CD4-positive, alpha-beta memory T cell (primary cell): ENCODE results near the gene NUDT19. TPM values are rescaled to one million over a fixed set of nuclear protein-coding genes. Genes with fewer than 3 reads are reported as not detected.

Experiments used
- CTCF ChIA-PET: fragments of 350-600 bp; sonication (Branson Sonifier 250); formaldehyde crosslinking; loops from one replicate; lab custom pipeline; 2021; ENCODE audit warnings: inconsistent platforms; ENCODE audit not compliant: partially characterized antibody; lab: Charles Lee
- POLR2A ChIA-PET: fragments of 350-600 bp; sonication (Branson Sonifier 250); formaldehyde crosslinking; loops from one replicate; lab custom pipeline; 2021; ENCODE audit not compliant: partially characterized antibody; lab: Charles Lee
- DNase-seq, 5 donors: peaks; one replicate each; pipeline versions ENCODE4 v3.0.0 to v3.0.0-alpha.2; 2020 to 2022; ENCODE audit warnings: mixed read lengths in 1 of 5
- H3K27ac ChIP-seq: one replicate; pipeline ENCODE4 v1.7.0; 2013; ENCODE audit warnings: low read depth, low read length
- H3K27me3 ChIP-seq: 2 replicates; pipeline ENCODE4 v1.7.0; 2013; ENCODE audit warnings: mild to moderate bottlenecking, low read length, moderate library complexity; ENCODE audit not compliant: insufficient read depth
- H3K36me3 ChIP-seq: 2 replicates; pipeline ENCODE4 v1.7.0; 2013; ENCODE audit warnings: mild to moderate bottlenecking, low read length, moderate library complexity; ENCODE audit not compliant: insufficient read depth
- H3K4me1 ChIP-seq: 2 replicates; pipeline ENCODE4 v1.7.0; 2013; ENCODE audit warnings: mild to moderate bottlenecking, low read length, moderate library complexity; ENCODE audit not compliant: insufficient read depth
- H3K4me3 ChIP-seq, 2 donors: one replicate each; pipeline ENCODE4 v1.7.0; 2013; ENCODE audit warnings: low read length in 2 of 2, mild to moderate bottlenecking in 1 of 2
- H3K9me3 ChIP-seq, 2 donors: one replicate each; pipeline ENCODE4 v1.7.0; 2013; ENCODE audit warnings: low read length in 2 of 2, control low read depth in 1 of 2; ENCODE audit not compliant: control insufficient read depth in 1 of 2
- H3K27ac Mint-ChIP-seq, 7 donors: one replicate each; pipeline ENCODE4 v1.8.0; 2020 to 2021; ENCODE audit warnings: mixed read lengths in 7 of 7, mild to moderate bottlenecking in 6 of 7, inconsistent platforms in 3 of 7, moderate library complexity in 3 of 7
- H3K27me3 Mint-ChIP-seq, 2 donors: one replicate each; pipeline ENCODE4 v1.8.0; 2020 to 2021; ENCODE audit warnings: mixed read lengths in 2 of 2
- H3K36me3 Mint-ChIP-seq, 2 donors: one replicate each; pipeline ENCODE4 v1.8.0; 2020 to 2021; ENCODE audit warnings: mixed read lengths in 2 of 2, inconsistent platforms in 1 of 2, mild to moderate bottlenecking in 1 of 2
- H3K4me1 Mint-ChIP-seq, 4 donors: one replicate each; pipeline ENCODE4 v1.8.0; 2020 to 2021; ENCODE audit warnings: mixed read lengths in 4 of 4, mild to moderate bottlenecking in 1 of 4
- H3K4me3 Mint-ChIP-seq, 8 donors: one replicate each; pipeline ENCODE4 v1.8.0; 2020 to 2021; ENCODE audit warnings: mixed read lengths in 8 of 8, mild to moderate bottlenecking in 7 of 8, moderate library complexity in 6 of 8, inconsistent platforms in 3 of 8
- H3K9me3 Mint-ChIP-seq, 8 donors: one replicate each; pipeline ENCODE4 v1.8.0; 2020 to 2021; ENCODE audit warnings: mixed read lengths in 8 of 8, mild to moderate bottlenecking in 5 of 8, inconsistent platforms in 3 of 8, moderate library complexity in 1 of 8
- intact Hi-C: fragments of 100-400 bp; cut with micrococcal nuclease; formaldehyde crosslinking; loops from one replicate; pipeline ENCODE4 v1.15.1; 2023
- polyA plus RNA-seq, 2 donors: library from polyadenylated mRNA; unstranded; fragments of 300-500 nt; fragmentation: Illumina TruSeq; gene quantifications; one replicate each; pipeline ENCODE4 v1.2.3, GENCODE V29; 2021
- total RNA-seq, 2 experiments: library from RNA; stranded (reverse); gene quantifications; one replicate each; pipeline ENCODE4 v1.2.3, GENCODE V29; 2021

NUDT19 gene
- total RNA-seq, result 10 to 100 TPM; 10.5 to 10.6 TPM
- polyA plus RNA-seq, result 1 to 10 TPM; 2.0 to 5.4 TPM

DNA sequence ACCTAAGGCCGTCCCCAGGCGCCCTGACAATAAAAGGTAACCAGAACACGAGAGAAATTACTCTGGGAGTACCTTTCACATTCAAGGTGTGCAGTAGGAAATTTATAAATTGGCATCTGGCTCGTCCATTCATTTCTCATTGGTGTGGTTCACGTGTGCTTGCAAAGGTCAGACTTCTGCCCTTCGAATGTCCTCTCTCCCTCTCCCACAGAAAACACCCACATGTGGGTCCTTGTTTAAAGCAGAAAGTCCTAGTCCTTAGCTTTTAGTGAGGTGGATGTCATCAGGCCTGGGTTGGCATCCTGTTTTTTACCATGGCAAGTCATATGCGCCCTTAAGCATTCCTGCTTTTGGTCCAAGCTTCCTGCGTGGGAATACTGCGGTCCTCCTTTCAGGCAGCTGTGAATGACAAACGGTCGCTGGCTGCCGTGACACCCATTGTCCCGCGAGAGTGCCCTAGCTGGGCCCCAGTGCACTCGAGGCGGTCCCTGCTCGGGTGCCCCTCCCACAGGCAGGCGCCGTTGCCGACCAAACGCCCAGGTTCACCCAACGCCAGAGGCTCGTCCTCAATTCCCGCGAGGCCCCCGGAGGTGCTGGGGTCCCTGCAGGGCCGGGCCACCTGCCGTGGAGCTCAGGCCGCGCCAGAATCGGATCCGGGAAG, at the start of gene NUDT19:
TSS of gene NUDT19 (plus strand) at position 531 of the 661 bp plus-strand sequence. CDS start 140 bp downstream, outside the sequence.
- Mint-ChIP-seq H3K36me3 (peaks cover 9 to 14% of the 10 kb centered on the region in 2 donors), H3K4me1 (peaks cover 42 to 50% (median 45%) of the 10 kb centered on the region in 4 donors), H3K27me3 (no peaks in the 10 kb centered on the region), H3K4me3 (peak within 1 kb of the TSS; percentile 91 to 94 (median 92)), H3K9me3 (peaks cover 0 to 2% (median 0%) of the 10 kb centered on the region in 8 donors), H3K27ac (peak within 1 kb of the TSS; percentile 80 to 96 (median 94))
- intact Hi-C loops, result loop anchor here (1.0 to 5.0 kb wide), 4 partner anchors 16 to 486 kb away; partner anchors contain the start of genes ANKRD27, GPATCH1 and RGS9BP
- ChIA-PET CTCF (interaction anchor here (0.7 to 1.1 kb wide), 6 partner anchors 9 to 284 kb away, joined by 3 to 6 read pairs (median 4); partner anchors contain the start of gene ANKRD27), POLR2A (interaction anchor here (0.6 to 2.6 kb wide), 13 partner anchors 8 to 485 kb away, joined by 3 to 73 read pairs (median 3); partner anchors contain the start of genes ANKRD27, CEP89, FAAP24 and RGS9BP)
- no peaks in the 10 kb centered on the region for H3K9me3 ChIP-seq
- H3K27me3 ChIP-seq, result no peaks in the 10 kb centered on the region
- peaks cover 45% of the 10 kb centered on the region for H3K4me1 ChIP-seq
- peak; percentile 68 to 79 (median 71) for DNase-seq
- H3K27ac ChIP-seq, result peak within 1 kb of the TSS; percentile 63
- no peaks in the 10 kb centered on the region for H3K36me3 ChIP-seq
- H3K4me3 ChIP-seq, result peak within 1 kb of the TSS; percentile 85 to 89

DNA sequence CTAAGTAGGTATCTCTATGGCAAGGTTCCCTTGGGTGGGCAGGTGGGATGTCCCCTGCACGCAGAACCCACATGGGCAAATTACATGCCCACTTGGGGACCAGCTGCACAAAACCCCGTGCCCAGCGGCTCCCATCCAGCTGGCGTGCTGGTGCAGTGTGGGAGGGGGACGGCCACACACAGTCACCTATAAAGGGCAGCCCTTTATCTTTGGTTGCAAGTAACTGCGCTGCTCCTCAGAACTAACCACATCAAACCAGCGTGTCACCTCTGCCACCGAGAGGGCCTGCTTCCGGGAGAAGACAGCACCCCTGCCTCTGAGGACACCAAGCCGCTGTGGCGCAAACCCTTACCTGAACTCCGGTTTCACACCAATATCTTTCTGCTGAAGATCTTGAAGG, 48.9 kb upstream of the NUDT19 start:
- no peaks in the 10 kb centered on the region for H3K9me3 Mint-ChIP-seq
- Histone ChIP-seq H3K4me3 (peak overlapping the region in 1 of 2 donors; percentile 7), H3K27ac (no peak overlapping the region), H3K36me3 (peaks cover 35% of the 10 kb centered on the region), H3K4me1 (peaks cover 23% of the 10 kb centered on the region), H3K27me3 (no peaks in the 10 kb centered on the region), H3K9me3 (no peaks in the 10 kb centered on the region)
- ChIA-PET POLR2A (interaction anchor here (1.1 kb wide), 1 partner anchor 33 kb away, joined by 3 read pairs; the partner anchor contains the start of genes ANKRD27 and RGS9BP), CTCF (no interaction called here)
- H3K27ac Mint-ChIP-seq, result peak overlapping the region; percentile 39 to 91 (median 88)
- H3K27me3 Mint-ChIP-seq, result no peaks in the 10 kb centered on the region
- H3K4me3 Mint-ChIP-seq, result peak overlapping the region in 7 of 8 donors; percentile 51 to 80 (median 70)
- H3K4me1 Mint-ChIP-seq, result peaks cover 14 to 42% (median 27%) of the 10 kb centered on the region in 4 donors
- intact Hi-C loops, result loop anchor here (2.0 to 5.0 kb wide), 2 partner anchors 32 to 45 kb away; partner anchors contain the start of genes ANKRD27 and RGS9BP
- peaks cover 41 to 55% of the 10 kb centered on the region in 2 donors for H3K36me3 Mint-ChIP-seq
- DNase-seq, result peak; percentile 73 to 81 (median 75)

GRCh38 chr19:32646556-32646955, 45.1 kb upstream of the NUDT19 start:
- DNase-seq, result no peak
- Mint-ChIP-seq H3K4me1 (peaks cover 11 to 42% (median 27%) of the 10 kb centered on the region in 4 donors), H3K27ac (peak overlapping the region in 3 of 7 donors; percentile 25 to 80 (median 37)), H3K36me3 (peaks cover 31 to 39% of the 10 kb centered on the region in 2 donors), H3K9me3 (no peaks in the 10 kb centered on the region), H3K27me3 (no peaks in the 10 kb centered on the region), H3K4me3 (no peak overlapping the region)
- ChIA-PET CTCF (no interaction called here), POLR2A (no interaction called here)
- Histone ChIP-seq H3K27ac (no peak overlapping the region), H3K4me3 (no peak overlapping the region), H3K9me3 (no peaks in the 10 kb centered on the region), H3K36me3 (peaks cover 19% of the 10 kb centered on the region), H3K4me1 (peaks cover 23% of the 10 kb centered on the region), H3K27me3 (no peaks in the 10 kb centered on the region)
- intact Hi-C loops, result no loop called here

GRCh38 chr19:32647361-32647760, 44.3 kb upstream of the NUDT19 start:
- no peak overlapping the region for H3K4me3 ChIP-seq
- peaks cover 17% of the 10 kb centered on the region for H3K4me1 ChIP-seq
- H3K36me3 ChIP-seq, result peaks cover 20% of the 10 kb centered on the region
- no peak overlapping the region for H3K27ac ChIP-seq
- DNase-seq, result no peak
- ChIA-PET CTCF (no interaction called here), POLR2A (no interaction called here)
- no peaks in the 10 kb centered on the region for H3K27me3 ChIP-seq
- peaks cover 25 to 38% of the 10 kb centered on the region in 2 donors for H3K36me3 Mint-ChIP-seq
- H3K4me1 Mint-ChIP-seq, result peaks cover 9 to 35% (median 22%) of the 10 kb centered on the region in 4 donors
- intact Hi-C loops, result no loop called here
- H3K9me3 ChIP-seq, result no peaks in the 10 kb centered on the region
- H3K27me3 Mint-ChIP-seq, result no peaks in the 10 kb centered on the region
- H3K9me3 Mint-ChIP-seq, result no peaks in the 10 kb centered on the region
- H3K27ac Mint-ChIP-seq, result peak overlapping the region in 1 of 7 donors; percentile 18
- H3K4me3 Mint-ChIP-seq, result no peak overlapping the region

DNA sequence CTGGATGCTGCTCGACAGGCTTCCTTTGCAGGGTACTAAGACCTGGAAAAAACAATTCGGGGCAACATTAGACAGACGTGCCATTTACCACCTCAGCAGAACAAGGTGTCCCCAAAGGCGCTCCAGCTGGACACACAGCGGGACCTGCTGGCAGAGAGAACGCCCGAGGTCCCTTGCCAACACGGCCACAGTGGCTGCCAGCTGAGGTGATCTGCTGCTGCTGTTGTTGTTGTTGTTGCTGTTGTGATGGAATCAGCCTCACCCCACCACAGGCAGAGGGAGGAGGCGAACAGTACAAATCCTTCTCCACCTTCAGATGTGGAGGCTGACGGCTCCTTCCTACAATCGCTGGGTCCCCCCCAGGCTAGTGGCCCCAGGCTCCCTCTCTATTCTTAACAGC, 41.9 kb upstream of the NUDT19 start:
- H3K4me3 Mint-ChIP-seq, result no peak overlapping the region
- Histone ChIP-seq H3K27me3 (no peaks in the 10 kb centered on the region), H3K27ac (no peak overlapping the region), H3K36me3 (peaks cover 12% of the 10 kb centered on the region), H3K4me1 (no peaks in the 10 kb centered on the region), H3K4me3 (no peak overlapping the region), H3K9me3 (no peaks in the 10 kb centered on the region)
- H3K27me3 Mint-ChIP-seq, result no peaks in the 10 kb centered on the region
- no peak overlapping the region for H3K27ac Mint-ChIP-seq
- CTCF ChIA-PET, result no interaction called here
- intact Hi-C loops, result no loop called here
- H3K36me3 Mint-ChIP-seq, result peaks cover 21 to 35% of the 10 kb centered on the region in 2 donors
- no peaks in the 10 kb centered on the region for H3K9me3 Mint-ChIP-seq
- peaks cover 0 to 13% (median 5%) of the 10 kb centered on the region in 4 donors for H3K4me1 Mint-ChIP-seq
- POLR2A ChIA-PET, result no interaction called here
- no peak for DNase-seq

- intact Hi-C loops, result no loop called here
- ChIA-PET CTCF (no interaction called here), POLR2A (no interaction called here)
- no peak overlapping the region for H3K4me3 ChIP-seq
- H3K27ac ChIP-seq, result no peak overlapping the region
- no peaks in the 10 kb centered on the region for H3K27me3 Mint-ChIP-seq
- peaks cover 0 to 13% (median 5%) of the 10 kb centered on the region in 4 donors for H3K4me1 Mint-ChIP-seq
- H3K36me3 ChIP-seq, result peaks cover 12% of the 10 kb centered on the region
- no peak overlapping the region for H3K4me3 Mint-ChIP-seq
- peaks cover 22 to 42% of the 10 kb centered on the region in 2 donors for H3K36me3 Mint-ChIP-seq
- H3K27me3 ChIP-seq, result no peaks in the 10 kb centered on the region
- no peak for DNase-seq
- peak overlapping the region in 1 of 7 donors; percentile 30 for H3K27ac Mint-ChIP-seq
- H3K9me3 ChIP-seq, result no peaks in the 10 kb centered on the region
- H3K9me3 Mint-ChIP-seq, result no peaks in the 10 kb centered on the region
- no peaks in the 10 kb centered on the region for H3K4me1 ChIP-seq
Observed at GRCh38 chr19:32650671-32651070, 41.0 kb upstream of the NUDT19 start.

DNA sequence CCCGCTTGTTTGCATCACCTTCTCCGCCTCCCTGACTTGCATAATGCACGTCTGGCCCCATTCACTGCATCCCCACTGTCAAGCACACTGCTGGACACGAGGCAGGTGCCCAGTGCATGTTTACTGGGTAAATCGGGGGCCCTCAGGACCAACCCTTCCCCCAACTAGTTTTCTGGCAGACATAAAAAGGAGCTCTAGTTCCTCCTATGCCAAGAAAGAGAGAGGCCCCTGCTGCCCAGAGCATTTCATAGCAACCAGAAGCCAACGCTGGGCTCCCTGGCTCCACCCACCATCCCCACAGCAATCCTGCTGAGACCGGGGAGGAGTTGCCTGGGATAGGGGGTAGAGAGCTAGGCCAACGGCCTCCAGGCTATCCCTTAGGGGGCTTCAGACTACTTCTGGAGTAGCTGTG, 39.9 kb upstream of the NUDT19 start:
- Mint-ChIP-seq H3K4me3 (no peak overlapping the region), H3K9me3 (no peaks in the 10 kb centered on the region), H3K27me3 (no peaks in the 10 kb centered on the region), H3K27ac (peak overlapping the region in 1 of 7 donors; percentile 15), H3K36me3 (peaks cover 25 to 44% of the 10 kb centered on the region in 2 donors), H3K4me1 (peaks cover 0 to 10% (median 3%) of the 10 kb centered on the region in 4 donors)
- H3K36me3 ChIP-seq, result peaks cover 16% of the 10 kb centered on the region
- POLR2A ChIA-PET, result no interaction called here
- H3K4me3 ChIP-seq, result no peak overlapping the region
- H3K27me3 ChIP-seq, result no peaks in the 10 kb centered on the region
- CTCF ChIA-PET, result interaction anchor here (0.6 kb wide), 1 partner anchor 68 kb away, joined by 3 read pairs; no protein-coding TSS in a partner anchor
- H3K4me1 ChIP-seq, result no peaks in the 10 kb centered on the region
- H3K27ac ChIP-seq, result no peak overlapping the region
- intact Hi-C loops, result no loop called here
- H3K9me3 ChIP-seq, result no peaks in the 10 kb centered on the region
- no peak for DNase-seq
